NCI-H1105 (cell line): ENCODE data around the gene STAMBPL1.
A peak's percentile ranks its signal among the peaks of the same experiment; 100 is the strongest.
"Not testable (repeated sequence)": the region's sequence is repeated elsewhere in the genome, so short reads cannot be mapped to it uniquely, and the experiment has no call there.

Source experiments
- DNase-seq: peaks from one replicate; lab custom pipeline; 2025; lab: John Stamatoyannopoulos, UW

The STAMBPL1 gene

DNA sequence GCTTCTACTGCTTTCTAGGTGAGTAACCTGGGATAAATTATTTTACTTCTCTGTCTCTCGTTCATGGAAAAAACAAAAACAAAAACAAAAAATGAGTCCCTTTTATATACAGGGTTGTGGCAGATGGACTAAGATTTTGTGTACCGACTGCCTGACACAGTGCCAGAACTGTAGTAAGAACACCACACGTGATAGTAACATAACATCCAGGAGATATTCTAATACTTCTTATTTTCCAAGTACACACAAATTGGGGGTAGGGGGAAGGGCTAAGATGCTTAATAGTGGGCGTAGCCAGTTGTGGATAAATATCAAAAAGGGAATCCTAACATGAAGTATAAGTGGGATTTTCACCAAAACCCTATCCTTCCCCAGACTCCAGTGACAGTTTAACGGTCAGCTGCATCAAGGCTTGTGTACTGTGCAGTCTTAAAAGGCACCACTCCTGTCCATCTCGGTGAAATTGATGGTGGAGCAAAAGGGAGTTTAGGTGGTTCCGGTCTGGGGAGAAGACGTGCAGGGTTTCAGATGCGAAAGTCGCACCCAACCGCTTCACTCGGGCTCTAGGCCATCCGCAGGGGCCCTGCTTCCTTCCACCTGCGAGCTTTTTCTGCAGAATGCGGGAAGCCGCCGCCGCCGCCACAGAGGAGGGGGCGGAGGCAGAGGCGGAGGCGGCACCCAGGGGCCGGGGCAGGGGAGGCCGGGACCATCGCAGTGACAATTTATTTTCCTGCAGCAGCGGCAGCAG is at the start of gene STAMBPL1:
STAMBPL1 (plus strand) TSS at position 712 of the 748 bp plus-strand sequence. CDS start 21,464 bp downstream, outside the sequence.
- DNase-seq, result peak; percentile 33

GRCh38 chr10:88830643-88831268 is 49.3 kb upstream of the STAMBPL1 start:
- no peak for DNase-seq

- no peak for DNase-seq
Measured at GRCh38 chr10:88831709-88832108, 48.3 kb upstream of the STAMBPL1 start.

DNA sequence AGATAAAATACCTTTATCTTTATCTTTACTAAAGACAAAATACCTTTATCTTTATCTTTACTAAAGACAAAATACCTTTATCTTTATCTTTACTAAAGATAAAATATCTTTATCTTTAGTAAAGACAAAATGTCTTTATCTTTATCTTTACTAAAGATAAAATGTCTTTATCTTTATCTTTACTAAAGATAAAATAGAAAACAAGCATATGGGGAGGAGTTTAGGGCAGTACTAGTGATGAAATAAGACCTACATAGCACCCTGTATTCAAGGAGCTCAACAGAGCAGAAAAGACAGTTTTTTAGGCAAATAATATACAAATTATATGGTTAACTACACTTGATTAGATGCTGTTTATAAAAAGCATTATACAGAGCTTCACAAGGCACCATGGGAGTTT is 47.7 kb upstream of the STAMBPL1 start:
- DNase-seq, result no peak

DNA sequence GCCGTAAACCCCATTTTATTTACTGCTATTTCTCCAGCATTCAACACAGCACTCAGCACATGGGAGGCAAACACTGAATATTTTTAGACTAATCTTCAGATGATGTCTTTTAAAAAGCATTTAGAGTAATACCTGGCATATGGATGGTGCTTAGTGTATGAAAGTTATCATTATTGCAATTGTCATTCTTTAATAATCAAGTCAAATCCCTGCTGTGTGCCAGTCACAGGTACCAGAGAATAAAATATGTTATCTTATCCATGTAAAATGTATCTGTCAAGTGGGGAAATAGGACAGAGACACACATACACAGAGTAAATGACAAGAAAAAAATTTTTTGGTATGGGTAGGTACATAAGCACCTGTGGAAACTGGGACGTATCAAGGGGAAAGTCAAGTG is 46.9 kb upstream of the STAMBPL1 start:
- DNase-seq, result no peak

GRCh38 chr10:88833723-88834122 is 46.3 kb upstream of the STAMBPL1 start:
- DNase-seq, result no peak

- DNase-seq, result peak; percentile 64
Measured at GRCh38 chr10:88835096-88835909, 44.7 kb upstream of the STAMBPL1 start.

GRCh38 chr10:88835910-88836221 is 44.2 kb upstream of the STAMBPL1 start:
- DNase-seq, result no peak

- not testable (repeated sequence) for DNase-seq
Measured at GRCh38 chr10:88837632-88838031, 42.4 kb upstream of the STAMBPL1 start.

GRCh38 chr10:88838766-88839350 is 41.2 kb upstream of the STAMBPL1 start:
- no peak for DNase-seq

DNA sequence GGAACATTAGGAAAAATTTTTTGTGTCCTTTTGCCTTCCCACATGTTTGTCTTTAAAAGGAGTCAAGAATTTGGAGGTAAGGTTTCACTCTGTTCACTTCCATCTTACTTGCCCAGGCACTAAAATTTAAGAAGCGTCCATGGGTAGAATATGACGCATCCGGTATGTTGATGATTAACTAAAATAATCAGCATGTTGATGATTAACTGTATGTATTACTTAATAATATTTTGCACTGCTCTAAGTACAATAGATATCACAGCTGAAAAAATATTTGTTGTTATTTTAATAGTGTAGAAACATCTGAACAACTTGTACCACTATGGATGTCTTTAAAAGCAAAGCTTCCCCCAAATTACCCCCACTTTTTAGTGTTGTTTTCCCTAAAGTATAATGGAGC is 39.9 kb upstream of the STAMBPL1 start:
- DNase-seq, result no peak

DNA sequence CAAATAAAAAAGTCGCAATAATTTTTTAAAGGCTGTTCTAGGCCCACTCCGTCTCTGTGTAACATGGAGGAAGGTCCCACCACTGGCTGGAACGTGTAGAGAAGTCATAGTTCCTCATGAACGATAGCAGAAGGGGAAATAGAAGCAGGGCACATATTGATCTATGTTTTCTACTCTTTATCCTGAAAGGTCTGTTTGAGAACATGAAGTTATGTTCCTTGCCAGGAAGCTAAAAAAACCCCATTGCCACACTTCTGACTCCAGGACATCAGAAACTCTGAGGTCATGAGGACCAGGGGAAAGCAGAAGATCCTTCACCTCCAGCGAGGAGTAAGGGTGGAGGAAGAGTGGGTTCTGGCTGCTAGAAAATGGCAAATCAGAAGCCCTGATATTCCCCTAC is 39.2 kb upstream of the STAMBPL1 start:
- DNase-seq, result no peak

DNA sequence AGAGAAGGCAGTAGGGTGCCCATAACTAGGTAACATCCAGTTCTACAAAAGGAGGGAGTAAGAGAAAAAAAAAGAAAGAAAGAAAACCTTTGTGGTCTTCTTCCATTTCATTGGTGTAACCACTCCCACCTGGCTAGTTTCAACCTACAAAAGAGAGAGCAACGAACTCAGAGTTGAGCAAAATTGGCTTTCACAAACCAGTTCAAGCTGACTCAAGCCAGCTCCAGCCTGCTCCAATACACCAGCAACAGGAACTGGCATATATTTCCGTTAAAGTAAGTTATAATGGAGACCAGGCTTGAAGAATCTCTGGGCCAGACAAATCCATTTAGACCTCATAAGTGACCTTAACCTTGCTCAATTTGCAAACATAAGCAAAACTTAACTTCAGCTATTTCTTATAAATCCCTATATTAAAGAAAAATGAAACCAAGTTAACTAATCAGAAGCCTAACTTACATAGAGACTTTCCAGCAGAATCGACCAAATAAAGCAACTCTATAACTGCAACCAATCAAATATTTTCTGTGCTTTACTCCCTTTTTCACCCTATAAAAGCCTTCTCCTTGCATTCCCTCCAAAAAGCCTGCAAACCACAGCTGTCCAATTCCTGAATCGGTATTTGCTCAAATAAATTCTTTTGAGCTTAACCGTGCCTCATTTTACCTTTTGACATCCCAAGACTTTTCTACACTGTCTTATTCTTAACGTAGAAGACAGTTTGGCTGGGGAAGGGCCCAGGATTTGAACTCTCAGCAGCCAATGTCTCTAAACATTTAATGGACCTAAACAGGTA is 38.5 kb upstream of the STAMBPL1 start:
- no peak for DNase-seq

DNA sequence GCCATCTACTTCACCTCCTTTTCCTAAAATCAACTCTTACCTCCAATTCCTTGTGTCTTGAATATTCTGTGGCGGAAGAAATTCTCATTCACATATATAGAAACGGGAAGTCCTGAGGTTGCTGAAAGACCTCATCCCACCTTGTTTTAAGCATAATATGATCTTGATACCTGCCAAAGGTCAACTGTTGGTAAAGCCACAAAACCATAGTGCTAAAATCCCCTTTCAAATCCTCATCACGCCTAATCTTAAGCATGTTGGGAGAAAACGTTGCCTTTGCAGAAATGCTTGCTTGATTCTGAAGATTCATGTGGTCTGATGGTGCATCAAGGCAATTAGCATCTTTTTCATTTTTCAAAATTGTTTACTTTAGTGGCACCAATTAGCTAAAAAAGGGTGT is 36.9 kb upstream of the STAMBPL1 start:
- DNase-seq, result no peak

- DNase-seq, result no peak
Measured at GRCh38 chr10:88848499-88848898, 31.5 kb upstream of the STAMBPL1 start.

GRCh38 chr10:88849234-88849633 is 30.8 kb upstream of the STAMBPL1 start:
- DNase-seq, result no peak

GRCh38 chr10:88850712-88851111 is 29.3 kb upstream of the STAMBPL1 start:
- no peak for DNase-seq

DNA sequence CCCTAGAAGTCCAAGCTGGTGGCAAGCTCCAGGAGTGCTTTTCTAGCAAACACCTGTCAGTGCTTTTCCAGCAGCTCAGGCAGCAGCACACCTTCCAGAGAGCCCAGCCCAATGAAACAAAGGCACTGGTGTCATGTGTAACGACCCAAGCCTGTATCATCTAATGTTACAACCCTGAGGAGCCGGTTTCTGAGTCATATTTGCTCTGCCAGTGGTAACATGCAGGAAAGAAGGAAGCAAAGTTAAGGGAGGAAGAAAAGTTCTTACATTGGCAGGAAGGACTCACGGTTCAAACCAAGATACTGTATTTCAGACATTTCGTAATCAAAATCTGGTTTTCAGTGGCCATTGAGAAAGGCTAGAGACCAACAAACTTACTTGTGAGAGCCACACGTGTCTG is 28.3 kb upstream of the STAMBPL1 start, which contains the start of gene ANKRD22:
ANKRD22 (minus strand) TSS at position 139 of the 400 bp plus-strand sequence. CDS start 237 bp downstream, outside the sequence.
- DNase-seq, result no peak

GRCh38 chr10:88852327-88852726 is 27.7 kb upstream of the STAMBPL1 start:
- DNase-seq, result no peak

DNA sequence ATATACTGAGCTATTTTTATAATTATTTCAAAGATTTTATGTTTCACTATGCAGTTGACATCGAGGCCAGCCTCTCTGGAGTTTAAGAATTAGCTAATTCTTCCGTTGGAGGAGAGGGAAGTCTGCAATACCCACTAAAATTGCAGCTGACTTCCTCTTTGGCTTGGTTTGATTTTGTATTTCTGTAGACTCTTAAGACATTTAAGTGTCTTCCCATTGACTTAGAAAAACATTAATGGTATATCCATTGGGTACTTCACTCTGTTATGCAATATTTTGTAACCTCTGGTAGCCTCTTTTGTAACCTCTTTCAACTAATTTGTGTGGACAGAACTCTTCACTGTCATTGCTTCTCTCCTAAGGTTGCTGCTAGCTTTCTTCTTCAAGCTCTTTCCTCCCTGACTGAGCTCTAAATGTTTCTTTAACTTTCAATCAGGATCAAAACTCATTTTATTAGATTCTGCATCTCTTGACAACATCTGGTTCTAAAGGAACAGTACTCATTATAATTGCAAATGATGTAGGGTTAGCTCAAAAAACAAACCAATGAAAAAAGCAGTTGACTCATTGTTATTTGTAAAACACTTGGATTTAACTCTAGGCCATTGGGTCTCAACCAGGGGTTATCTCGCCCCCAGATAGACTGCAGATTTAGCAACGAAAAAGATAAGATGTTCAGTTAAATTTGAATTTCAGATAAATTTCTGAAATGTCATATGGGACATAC is 26.7 kb upstream of the STAMBPL1 start:
- DNase-seq, result no peak

GRCh38 chr10:88854684-88855083 is 25.4 kb upstream of the STAMBPL1 start:
- no peak for DNase-seq
